ENCODE data around the gene TJP1.
"Not testable (repeated sequence)": the region's sequence is repeated elsewhere in the genome, so short reads cannot be mapped to it uniquely, and the experiment has no call there.

- TF ChIP-seq, protein P1, sequence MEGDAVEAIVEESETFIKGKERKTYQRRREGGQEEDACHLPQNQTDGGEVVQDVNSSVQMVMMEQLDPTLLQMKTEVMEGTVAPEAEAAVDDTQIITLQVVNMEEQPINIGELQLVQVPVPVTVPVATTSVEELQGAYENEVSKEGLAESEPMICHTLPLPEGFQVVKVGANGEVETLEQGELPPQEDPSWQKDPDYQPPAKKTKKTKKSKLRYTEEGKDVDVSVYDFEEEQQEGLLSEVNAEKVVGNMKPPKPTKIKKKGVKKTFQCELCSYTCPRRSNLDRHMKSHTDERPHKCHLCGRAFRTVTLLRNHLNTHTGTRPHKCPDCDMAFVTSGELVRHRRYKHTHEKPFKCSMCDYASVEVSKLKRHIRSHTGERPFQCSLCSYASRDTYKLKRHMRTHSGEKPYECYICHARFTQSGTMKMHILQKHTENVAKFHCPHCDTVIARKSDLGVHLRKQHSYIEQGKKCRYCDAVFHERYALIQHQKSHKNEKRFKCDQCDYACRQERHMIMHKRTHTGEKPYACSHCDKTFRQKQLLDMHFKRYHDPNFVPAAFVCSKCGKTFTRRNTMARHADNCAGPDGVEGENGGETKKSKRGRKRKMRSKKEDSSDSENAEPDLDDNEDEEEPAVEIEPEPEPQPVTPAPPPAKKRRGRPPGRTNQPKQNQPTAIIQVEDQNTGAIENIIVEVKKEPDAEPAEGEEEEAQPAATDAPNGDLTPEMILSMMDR (IDR thresholded peaks at IDR 0.05 in 4 of 5, conservative IDR thresholded peaks at IDR 0.05 in 1 of 5), result not testable (repeated sequence)
- not testable (repeated sequence) for TF ChIP-seq POLR2A (IDR thresholded peaks at IDR 0.05)
Measured at GRCh38 chr15:29730471-29730870, 91.8 kb downstream of the TJP1 start.
